Stromal cell of bone marrow (primary cell): ENCODE results near the gene EPHA2.
"Not testable (repeated sequence)": the region's sequence is repeated elsewhere in the genome, so short reads cannot be mapped to it uniquely, and the experiment has no call there.

ENCODE experiments used
- DNase-seq: peaks from one replicate; pipeline ENCODE4 v3.0.0-alpha.2; 2012; ENCODE audit warnings: low read depth

EPHA2 gene

DNA sequence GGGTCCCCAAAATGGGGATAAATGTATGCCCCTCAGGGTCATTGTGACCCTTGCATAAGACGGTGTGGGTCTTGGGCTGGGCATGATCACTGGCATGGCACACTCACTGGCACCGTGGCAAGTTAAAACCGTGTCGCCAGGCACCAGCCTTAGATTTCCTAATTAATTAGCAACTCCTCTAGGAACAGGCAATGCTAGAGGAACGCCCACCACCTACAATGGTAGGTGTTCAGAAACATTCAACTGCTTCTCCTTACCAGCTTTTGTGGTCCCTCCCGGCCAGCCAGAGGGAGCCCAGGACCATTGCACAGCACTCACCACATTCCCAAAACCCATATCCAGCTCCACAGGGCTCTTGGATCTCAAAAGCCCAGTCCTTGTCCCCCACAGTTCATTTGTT is 36.4 kb downstream of the EPHA2 start:
- DNase-seq: no peak

DNA sequence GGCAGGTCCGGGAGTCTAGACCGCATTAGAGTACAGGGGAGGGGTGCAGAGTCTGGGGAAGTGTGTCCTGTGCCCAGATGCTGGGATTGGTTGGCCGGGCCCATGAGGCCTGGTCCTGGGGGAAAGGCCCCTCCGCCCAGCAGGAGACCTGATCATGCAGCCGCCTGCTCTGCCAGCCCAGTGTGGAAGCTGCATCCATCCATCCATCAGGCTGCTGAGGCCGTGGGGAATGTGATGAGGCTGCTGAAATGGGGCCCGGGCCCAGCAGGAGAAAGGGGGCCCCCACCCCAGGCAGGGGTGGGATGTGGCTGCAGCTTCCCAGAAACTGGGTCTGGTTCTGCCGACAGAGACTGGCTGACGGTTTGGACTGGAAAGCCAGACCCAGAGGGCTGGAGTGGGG is 37.2 kb downstream of the EPHA2 start:
- no peak for DNase-seq

- DNase-seq: no peak
Measured at GRCh38 chr1:16117936-16118335, 37.9 kb downstream of the EPHA2 start.

- DNase-seq: no peak
Measured at GRCh38 chr1:16117369-16117768, 38.5 kb downstream of the EPHA2 start.

DNA sequence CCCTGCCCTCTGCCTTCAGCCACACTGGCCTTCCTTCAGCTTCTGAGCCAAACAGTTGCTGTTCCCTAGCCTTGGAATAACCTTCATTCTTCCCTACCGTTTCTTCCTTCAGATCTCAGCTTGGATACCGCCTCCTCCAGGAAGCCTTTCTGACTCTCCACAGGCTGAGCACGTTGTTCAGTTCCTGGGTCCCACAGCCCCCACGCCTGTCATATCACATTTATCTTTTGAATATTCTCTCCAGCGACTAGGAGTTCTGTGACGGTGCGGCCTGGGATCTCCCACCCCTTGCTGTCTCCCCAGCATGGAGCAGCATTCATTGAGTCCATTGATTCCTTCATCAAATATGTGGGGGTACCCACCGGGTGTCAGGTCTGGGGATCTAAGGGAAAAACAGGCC is 39.2 kb downstream of the EPHA2 start:
- DNase-seq: no peak

- no peak for DNase-seq
Measured at GRCh38 chr1:16116002-16116401, 39.9 kb downstream of the EPHA2 start.

GRCh38 chr1:16115468-16115983 is 40.3 kb downstream of the EPHA2 start:
- DNase-seq: no peak

DNA sequence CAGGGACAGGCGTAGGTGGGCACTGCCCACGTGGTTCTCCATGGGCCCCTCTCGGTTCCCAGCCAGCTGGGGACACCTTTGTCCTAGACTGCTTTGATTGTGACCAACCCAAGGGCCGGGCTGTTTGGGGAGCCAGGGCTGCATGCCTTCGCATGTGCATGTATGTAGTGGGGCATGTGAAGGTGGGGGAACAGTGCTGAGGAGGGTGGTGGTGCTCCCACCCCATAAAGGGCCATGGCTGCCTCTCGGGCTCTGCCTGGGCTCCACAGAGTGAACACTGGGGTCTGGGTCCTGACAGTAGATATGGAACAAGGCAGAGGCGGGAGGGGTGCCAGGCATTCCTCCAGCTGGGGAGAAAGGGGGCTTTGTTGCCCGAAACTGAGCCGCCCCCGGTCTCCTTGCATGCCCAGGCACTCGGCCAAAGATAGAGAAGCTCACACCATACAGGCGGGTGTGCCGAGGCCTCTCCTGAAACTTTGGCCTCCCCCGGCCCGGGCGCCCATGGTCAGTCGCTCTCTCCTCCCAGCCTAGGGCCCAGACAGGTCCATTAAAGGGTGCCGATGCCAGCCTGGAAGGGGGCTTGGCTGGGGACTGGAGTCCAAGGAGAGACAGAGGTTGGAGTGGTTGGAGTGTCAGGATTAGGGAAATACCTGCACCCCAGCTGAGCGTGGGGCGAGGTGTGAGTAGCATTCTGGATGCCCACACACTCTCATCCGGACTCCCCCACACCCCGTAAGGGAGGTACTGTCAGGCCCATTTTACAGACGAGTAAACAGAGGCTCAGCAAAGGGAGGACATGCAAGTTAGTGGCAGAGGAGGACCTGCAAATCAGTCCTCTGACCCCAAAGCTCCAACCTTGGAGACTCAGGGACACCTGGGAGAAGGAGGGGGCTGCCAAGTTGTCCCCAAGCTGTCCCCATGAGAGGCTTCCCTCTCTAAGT is 41.1 kb downstream of the EPHA2 start:
- DNase-seq: no peak

DNA sequence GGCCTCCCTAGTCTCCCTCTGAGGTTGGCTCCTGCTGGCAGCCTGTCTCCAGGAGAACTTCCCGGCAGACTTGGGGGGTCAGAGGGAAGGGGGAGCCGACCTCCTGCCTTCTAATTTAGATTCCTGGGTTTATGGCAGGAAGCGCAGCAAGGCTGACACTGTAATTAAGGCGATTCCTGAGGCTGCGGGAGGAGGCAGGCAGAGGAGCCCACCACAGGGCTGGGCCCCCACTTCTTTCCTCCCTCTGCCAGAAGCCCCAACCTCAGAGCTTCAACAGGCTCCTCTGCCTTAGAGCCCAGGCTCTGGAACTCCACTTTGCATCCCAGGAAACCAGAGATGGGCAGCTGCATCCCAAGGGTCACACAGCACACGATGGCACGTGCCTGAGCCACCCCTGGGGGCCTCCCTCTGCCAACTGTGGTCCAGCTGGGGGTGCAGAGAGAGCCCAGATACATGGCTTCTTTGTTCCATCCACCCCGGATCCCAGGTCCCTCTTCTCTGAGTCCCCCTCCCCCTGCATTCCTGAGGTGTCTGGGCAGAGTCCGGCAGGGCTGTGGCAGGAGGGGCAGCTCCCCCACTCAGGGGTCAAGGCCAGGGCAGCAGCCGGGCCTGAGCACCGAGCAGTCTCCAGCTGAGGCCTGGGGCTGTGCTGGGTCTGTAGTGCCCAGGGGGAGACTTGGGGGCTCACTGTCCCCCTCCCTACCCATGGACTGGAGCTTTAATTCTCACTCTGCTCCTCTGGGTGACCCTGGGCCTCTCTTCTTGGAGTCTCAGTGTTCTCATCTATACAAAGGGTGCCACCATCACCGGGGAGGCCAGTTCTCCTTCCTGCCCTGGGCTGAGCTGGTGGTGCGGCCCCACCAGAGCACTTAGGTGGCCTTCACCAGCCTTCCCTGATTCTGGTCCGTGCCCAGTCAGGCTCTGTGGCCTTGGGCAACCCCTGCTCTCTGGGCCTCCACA is 43.0 kb downstream of the EPHA2 start:
- no peak for DNase-seq

- DNase-seq: peak; percentile 75
Measured at GRCh38 chr1:16111771-16112595, 43.9 kb downstream of the EPHA2 start.

DNA sequence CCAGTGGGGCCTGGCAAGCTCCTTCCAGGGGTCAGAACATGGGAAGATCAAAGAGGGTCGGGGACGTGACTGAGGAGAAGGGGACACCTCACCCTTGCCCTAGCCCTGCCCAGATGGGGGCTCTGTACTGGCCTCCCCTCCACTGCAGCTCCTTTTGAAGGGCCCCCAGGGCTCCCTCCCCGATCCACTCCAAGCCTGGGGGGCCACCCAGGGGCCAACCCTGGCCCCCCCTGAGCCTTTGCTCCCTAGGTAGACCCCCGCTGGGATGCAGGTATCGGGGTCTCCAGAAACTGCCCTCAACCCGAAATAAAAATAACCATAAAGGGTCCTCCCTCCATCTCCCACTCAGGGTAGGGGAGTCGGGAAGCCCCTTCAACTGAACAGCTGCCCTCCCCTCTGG is 45.0 kb downstream of the EPHA2 start:
- DNase-seq: no peak

DNA sequence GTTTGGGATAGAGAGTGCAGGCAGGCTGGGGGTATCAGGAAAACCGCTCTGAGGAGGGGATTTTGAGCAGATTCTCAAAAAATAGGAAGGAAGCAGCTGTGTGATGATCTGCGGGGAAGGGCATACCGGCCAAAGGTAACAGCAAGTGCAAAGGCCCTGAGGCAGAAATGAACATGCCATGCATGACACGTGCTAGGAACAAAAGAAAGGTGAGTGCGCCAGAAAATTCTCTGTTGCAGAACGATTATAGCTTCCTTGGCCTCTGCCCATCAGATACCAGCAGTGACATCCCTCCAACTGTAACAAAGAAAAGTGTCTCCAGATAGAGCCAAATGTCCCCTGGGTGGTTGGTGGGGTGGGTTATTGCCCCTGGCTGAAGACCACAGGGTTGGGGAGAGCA is 45.4 kb downstream of the EPHA2 start:
- no peak for DNase-seq

- no peak for DNase-seq
Measured at GRCh38 chr1:16109571-16109970, 46.3 kb downstream of the EPHA2 start.

DNA sequence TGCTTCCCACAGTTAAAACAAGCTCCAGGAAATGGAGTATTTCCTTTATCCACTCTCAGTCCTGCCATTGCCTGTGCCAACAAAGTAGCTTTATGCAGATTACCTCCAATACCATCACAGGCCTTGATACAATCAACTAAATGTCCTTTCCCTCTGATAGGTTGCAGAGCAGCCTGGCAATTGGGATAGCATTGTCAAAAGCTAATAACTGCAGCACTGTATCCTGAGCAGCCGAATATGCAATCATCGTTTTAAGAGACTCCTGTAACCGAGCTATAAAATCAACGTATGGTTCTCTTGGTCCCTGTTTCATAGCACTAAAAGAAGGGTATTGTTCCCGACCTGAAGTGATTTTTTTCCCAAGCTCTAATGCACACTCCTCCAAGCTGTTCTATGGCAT is 48.8 kb downstream of the EPHA2 start:
- DNase-seq: not testable (repeated sequence)

- DNase-seq: no peak
Measured at GRCh38 chr1:16101623-16102022, 54.2 kb downstream of the EPHA2 start.

DNA sequence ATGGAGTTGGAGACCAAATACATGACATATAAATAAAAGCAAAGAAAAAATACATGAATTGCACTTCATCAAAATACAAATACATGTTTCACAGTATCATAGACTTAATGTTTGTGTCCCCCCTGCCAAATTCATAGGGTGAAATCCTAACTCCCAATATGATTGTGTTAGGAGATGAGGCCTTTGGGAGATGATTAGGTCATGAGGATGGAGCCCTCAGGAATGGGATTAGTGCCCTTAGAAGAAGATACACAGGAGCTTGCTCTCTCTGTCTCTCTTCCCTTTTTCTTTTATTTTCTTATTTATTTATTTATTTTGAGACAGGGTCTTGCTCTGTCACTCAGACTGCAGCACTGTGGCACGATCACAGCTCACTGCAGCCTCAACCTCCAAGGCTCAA is 56.5 kb downstream of the EPHA2 start:
- no peak for DNase-seq

- DNase-seq: no peak
Measured at GRCh38 chr1:16095447-16095846, 60.4 kb downstream of the EPHA2 start.

DNA sequence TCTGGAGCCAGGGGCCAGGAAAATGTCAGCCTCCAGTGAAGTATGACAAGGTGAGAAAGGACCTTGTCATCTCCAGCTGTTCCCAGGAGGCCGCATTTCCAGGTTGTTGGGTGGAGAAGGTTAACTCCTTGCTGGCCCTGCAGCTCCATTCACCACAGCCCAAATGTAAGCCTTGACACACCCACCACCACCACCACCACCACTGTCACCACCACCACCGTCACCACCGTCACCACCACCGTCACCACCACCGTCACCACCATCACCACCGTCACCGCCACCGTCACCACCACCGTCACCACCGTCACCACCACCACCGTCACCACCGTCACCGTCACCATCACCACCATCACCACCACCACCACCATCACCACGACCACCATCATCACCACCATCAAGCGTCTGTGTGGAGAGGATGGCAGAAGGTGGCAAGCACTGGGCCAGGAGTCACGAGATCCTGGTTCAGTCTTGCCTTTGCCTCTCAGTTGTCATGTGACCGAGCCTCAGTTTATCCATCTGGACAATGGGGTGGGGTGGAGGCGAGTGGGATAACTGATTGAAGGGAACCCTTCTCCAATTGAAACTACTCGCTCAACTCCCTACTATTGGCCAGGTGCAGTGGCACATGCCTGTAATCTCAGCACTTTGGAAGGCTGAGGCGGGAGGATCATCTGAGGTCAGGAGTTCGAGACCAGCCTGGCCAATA is 61.3 kb downstream of the EPHA2 start:
- no peak for DNase-seq

DNA sequence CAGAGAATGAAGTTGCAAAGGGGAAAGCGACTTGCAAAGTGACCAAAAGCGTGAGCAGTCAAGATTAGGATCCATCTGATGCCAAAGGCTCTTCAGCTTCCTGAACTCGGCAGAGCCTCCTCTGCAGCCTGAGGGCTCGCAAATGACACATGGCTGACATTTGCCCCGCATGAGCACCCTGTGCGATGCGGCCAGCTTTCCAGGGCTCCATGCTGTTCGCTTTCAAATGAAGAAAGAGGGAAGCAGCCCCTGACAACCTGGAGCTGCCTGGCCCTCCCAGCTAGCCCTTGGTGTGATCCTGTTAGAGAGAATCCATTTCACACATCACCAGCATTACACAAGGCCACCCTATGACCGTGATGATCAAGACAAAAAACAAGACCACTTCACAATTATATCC is 62.3 kb downstream of the EPHA2 start:
- no peak for DNase-seq

GRCh38 chr1:16092923-16093511 is 62.9 kb downstream of the EPHA2 start:
- DNase-seq: no peak
